Measurements from ENCODE around the gene TNP1.

The TNP1 gene

GRCh38 chr2:216838151-216838550, 21.7 kb downstream of the TNP1 start:
- no peak for DNase-seq (ENCODE audit: low spot score)

GRCh38 chr2:216837740-216838139, 22.1 kb downstream of the TNP1 start:
- no peak for DNase-seq (ENCODE audit: low spot score)

GRCh38 chr2:216833061-216833460, 26.8 kb downstream of the TNP1 start:
- no peak for DNase-seq (ENCODE audit: low spot score)

GRCh38 chr2:216830346-216830745, 29.5 kb downstream of the TNP1 start:
- no peak for DNase-seq (ENCODE audit: low spot score)

- no peak for DNase-seq (ENCODE audit: low spot score)
These were observed 30.3 kb downstream of the TNP1 start for GRCh38 chr2:216829533-216829932.

- no peak for DNase-seq (ENCODE audit: low spot score)
These were observed 32.7 kb downstream of the TNP1 start for GRCh38 chr2:216827073-216827720.

- no peak for DNase-seq (ENCODE audit: low spot score)
These were observed 37.4 kb downstream of the TNP1 start for GRCh38 chr2:216822470-216822869.

GRCh38 chr2:216820709-216821108, 39.2 kb downstream of the TNP1 start:
- DNase-seq (ENCODE audit: low spot score) = no peak

GRCh38 chr2:216819766-216820165, 40.1 kb downstream of the TNP1 start:
- no peak for DNase-seq (ENCODE audit: low spot score)

GRCh38 chr2:216819055-216819454, 40.8 kb downstream of the TNP1 start:
- DNase-seq (ENCODE audit: low spot score) = no peak

- no peak for DNase-seq (ENCODE audit: low spot score)
These were observed 49.3 kb downstream of the TNP1 start for GRCh38 chr2:216810399-216811160.
